Measurements from ENCODE around the gene DNAJC1.

The DNAJC1 gene

GRCh38 chr10:21964983-21965665 is 38.4 kb downstream of the DNAJC1 start:
- Histone ChIP-seq H3K27ac (ENCODE audit: insufficient read depth in 1 of 2, low read depth in 1 of 2, low read length in 2 of 2, poor library complexity in 1 of 2, severe bottlenecking in 2 of 2) (no peak overlapping the region), H3K4me1 (ENCODE audit: control extremely low read depth in 1 of 4, control insufficient read depth in 4 of 4, insufficient read depth in 4 of 4, low read length in 3 of 4) (no peaks in the 10 kb centered on the region), H3K9me3 (ENCODE audit: control extremely low read depth in 1 of 5, control insufficient read depth in 4 of 5, insufficient read depth in 2 of 5, low read depth in 1 of 5, low read length in 4 of 5) (peaks cover 0 to 12% (median 0%) of the 10 kb centered on the region in 5 experiments), H3K36me3 (ENCODE audit: control insufficient read depth in 4 of 4, insufficient read depth in 4 of 4, low read length in 3 of 4) (peaks cover 0 to 2% (median 0%) of the 10 kb centered on the region in 4 experiments), H3K4me3 (ENCODE audit: control insufficient read depth in 1 of 7, extremely low read depth in 1 of 7, insufficient read depth in 4 of 7, low read depth in 2 of 7, low read length in 6 of 7) (no peak overlapping the region), H3K27me3 (replicated peaks in 2 of 5; ENCODE audit: control insufficient read depth in 4 of 5, insufficient read depth in 5 of 5, low read length in 4 of 5) (no peaks in the 10 kb centered on the region)
- no peak for DNase-seq
- ChIA-PET CTCF (no interaction called here), POLR2A (no interaction called here)

- peaks cover 0 to 2% (median 0%) of the 10 kb centered on the region in 4 experiments for H3K36me3 ChIP-seq (ENCODE audit: control insufficient read depth in 4 of 4, insufficient read depth in 4 of 4, low read length in 3 of 4)
- no peak overlapping the region for H3K4me3 ChIP-seq (ENCODE audit: control insufficient read depth in 1 of 7, extremely low read depth in 1 of 7, insufficient read depth in 4 of 7, low read depth in 2 of 7, low read length in 6 of 7)
- no CpG with 5 or more reads among the region's 5 CpGs for WGBS (ENCODE audit: insufficient coverage)
- no peak for DNase-seq
- no peaks in the 10 kb centered on the region for H3K4me1 ChIP-seq (ENCODE audit: control extremely low read depth in 1 of 4, control insufficient read depth in 4 of 4, insufficient read depth in 4 of 4, low read length in 3 of 4)
- no peak overlapping the region for H3K27ac ChIP-seq (ENCODE audit: insufficient read depth in 1 of 2, low read depth in 1 of 2, low read length in 2 of 2, poor library complexity in 1 of 2, severe bottlenecking in 2 of 2)
- ChIA-PET POLR2A (no interaction called here), CTCF (no interaction called here)
- peaks cover 0 to 12% (median 0%) of the 10 kb centered on the region in 5 experiments for H3K9me3 ChIP-seq (ENCODE audit: control extremely low read depth in 1 of 5, control insufficient read depth in 4 of 5, insufficient read depth in 2 of 5, low read depth in 1 of 5, low read length in 4 of 5)
- no peaks in the 10 kb centered on the region for H3K27me3 ChIP-seq (replicated peaks in 2 of 5; ENCODE audit: control insufficient read depth in 4 of 5, insufficient read depth in 5 of 5, low read length in 4 of 5)
Observed at GRCh38 chr10:21962358-21962757, 41.2 kb downstream of the DNAJC1 start.

DNA sequence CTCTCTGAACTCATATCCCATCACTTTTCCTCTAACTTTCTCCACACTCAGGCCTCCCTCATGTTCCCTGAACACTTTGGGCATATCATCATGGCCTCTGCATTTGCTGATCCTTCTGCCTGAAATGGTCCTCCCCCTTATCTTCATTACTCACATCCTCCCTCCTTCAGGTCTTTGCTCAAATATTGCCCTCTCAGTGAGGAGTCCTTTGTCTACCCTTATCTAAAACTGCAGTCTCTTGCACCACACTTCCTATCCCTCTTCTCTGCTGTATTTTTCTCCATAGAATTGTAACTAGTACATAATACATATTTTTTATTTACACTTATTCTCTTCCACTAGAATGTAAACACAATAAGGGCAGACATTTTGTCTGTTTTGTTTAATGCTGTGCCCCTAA is 41.7 kb downstream of the DNAJC1 start:
- H3K4me3 ChIP-seq (ENCODE audit: control insufficient read depth in 1 of 7, extremely low read depth in 1 of 7, insufficient read depth in 4 of 7, low read depth in 2 of 7, low read length in 6 of 7): no peak overlapping the region

DNA sequence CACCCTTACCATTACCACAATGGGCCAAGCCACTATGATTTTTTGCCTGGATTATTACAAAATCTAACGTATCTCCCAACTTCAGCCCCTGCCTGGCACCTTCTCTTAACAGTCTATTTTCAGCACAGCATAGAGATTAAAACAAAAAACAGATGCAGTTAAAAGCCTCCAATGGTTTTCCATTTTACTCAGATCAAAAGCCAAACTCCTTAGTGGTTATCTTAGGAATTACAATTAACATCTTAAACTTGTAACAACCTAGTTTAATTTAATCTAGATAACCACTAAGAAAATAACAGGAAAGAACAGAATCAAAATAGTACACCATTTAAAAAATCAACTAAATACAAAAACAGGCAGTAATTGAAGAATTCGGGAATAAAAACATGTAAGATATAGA is 43.5 kb downstream of the DNAJC1 start:
- Histone ChIP-seq H3K36me3 (ENCODE audit: control insufficient read depth in 4 of 4, insufficient read depth in 4 of 4, low read length in 3 of 4) (no peaks in the 10 kb centered on the region), H3K4me3 (ENCODE audit: control insufficient read depth in 1 of 7, extremely low read depth in 1 of 7, insufficient read depth in 4 of 7, low read depth in 2 of 7, low read length in 6 of 7) (no peak overlapping the region), H3K27ac (ENCODE audit: insufficient read depth in 1 of 2, low read depth in 1 of 2, low read length in 2 of 2, poor library complexity in 1 of 2, severe bottlenecking in 2 of 2) (no peak overlapping the region), H3K27me3 (replicated peaks in 2 of 5; ENCODE audit: control insufficient read depth in 4 of 5, insufficient read depth in 5 of 5, low read length in 4 of 5) (no peaks in the 10 kb centered on the region), H3K9me3 (ENCODE audit: control extremely low read depth in 1 of 5, control insufficient read depth in 4 of 5, insufficient read depth in 2 of 5, low read depth in 1 of 5, low read length in 4 of 5) (peaks cover 0 to 3% (median 0%) of the 10 kb centered on the region in 5 experiments), H3K4me1 (ENCODE audit: control extremely low read depth in 1 of 4, control insufficient read depth in 4 of 4, insufficient read depth in 4 of 4, low read length in 3 of 4) (no peaks in the 10 kb centered on the region)
- ChIA-PET CTCF (no interaction called here), POLR2A (no interaction called here)
- DNase-seq: no peak
- 88% methylated on average over 1 of the region's 2 CpGs for WGBS (ENCODE audit: insufficient coverage)

More for the DNA sequence above, 41.7 kb downstream of the DNAJC1 start:
- no peaks in the 10 kb centered on the region for H3K27me3 ChIP-seq (replicated peaks in 2 of 5; ENCODE audit: control insufficient read depth in 4 of 5, insufficient read depth in 5 of 5, low read length in 4 of 5)
- peak in 2 of 3 donors; percentile 11 to 24 for DNase-seq
- H3K36me3 ChIP-seq (ENCODE audit: control insufficient read depth in 4 of 4, insufficient read depth in 4 of 4, low read length in 3 of 4): peaks cover 0 to 2% (median 0%) of the 10 kb centered on the region in 4 experiments
- ChIA-PET CTCF (no interaction called here), POLR2A (no interaction called here)
- H3K27ac ChIP-seq (ENCODE audit: insufficient read depth in 1 of 2, low read depth in 1 of 2, low read length in 2 of 2, poor library complexity in 1 of 2, severe bottlenecking in 2 of 2): no peak overlapping the region
- no peaks in the 10 kb centered on the region for H3K4me1 ChIP-seq (ENCODE audit: control extremely low read depth in 1 of 4, control insufficient read depth in 4 of 4, insufficient read depth in 4 of 4, low read length in 3 of 4)
- H3K9me3 ChIP-seq (ENCODE audit: control extremely low read depth in 1 of 5, control insufficient read depth in 4 of 5, insufficient read depth in 2 of 5, low read depth in 1 of 5, low read length in 4 of 5): peaks cover 0 to 12% (median 0%) of the 10 kb centered on the region in 5 experiments

GRCh38 chr10:21954690-21955089 is 48.8 kb downstream of the DNAJC1 start:
- Histone ChIP-seq H3K27ac (ENCODE audit: insufficient read depth in 1 of 2, low read depth in 1 of 2, low read length in 2 of 2, poor library complexity in 1 of 2, severe bottlenecking in 2 of 2) (no peak overlapping the region), H3K36me3 (ENCODE audit: control insufficient read depth in 4 of 4, insufficient read depth in 4 of 4, low read length in 3 of 4) (no peaks in the 10 kb centered on the region), H3K4me1 (ENCODE audit: control extremely low read depth in 1 of 4, control insufficient read depth in 4 of 4, insufficient read depth in 4 of 4, low read length in 3 of 4) (peaks cover 0 to 12% (median 4%) of the 10 kb centered on the region in 4 experiments), H3K27me3 (replicated peaks in 2 of 5; ENCODE audit: control insufficient read depth in 4 of 5, insufficient read depth in 5 of 5, low read length in 4 of 5) (no peaks in the 10 kb centered on the region), H3K9me3 (ENCODE audit: control extremely low read depth in 1 of 5, control insufficient read depth in 4 of 5, insufficient read depth in 2 of 5, low read depth in 1 of 5, low read length in 4 of 5) (no peaks in the 10 kb centered on the region), H3K4me3 (ENCODE audit: control insufficient read depth in 1 of 7, extremely low read depth in 1 of 7, insufficient read depth in 4 of 7, low read depth in 2 of 7, low read length in 6 of 7) (no peak overlapping the region)
- ChIA-PET POLR2A (no interaction called here), CTCF (interaction anchor here (0.6 kb wide), 1 partner anchor 461 kb away, joined by 3 read pairs; no protein-coding TSS in a partner anchor)
- no peak for DNase-seq
- no CpG with 5 or more reads among the region's 1 CpG for WGBS (ENCODE audit: insufficient coverage)

DNA sequence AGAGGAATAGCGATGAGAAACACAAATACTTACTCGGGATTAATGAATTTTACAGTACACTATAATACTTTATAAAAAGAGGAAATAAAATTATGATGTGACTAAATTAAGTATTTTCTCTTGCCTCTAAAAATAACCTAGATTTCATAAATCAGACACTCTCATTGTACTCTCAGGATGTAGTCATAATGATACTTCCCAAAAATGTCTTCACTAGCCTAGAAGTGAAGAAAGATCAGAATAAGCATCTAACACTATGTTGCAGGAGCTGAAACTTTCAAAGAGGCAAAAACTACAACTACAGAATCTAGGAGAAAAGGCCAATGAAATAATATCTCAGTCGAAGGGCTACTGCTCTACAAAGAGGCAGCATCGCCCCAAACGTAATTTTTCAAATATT is 49.4 kb downstream of the DNAJC1 start:
- ChIA-PET POLR2A (no interaction called here), CTCF (interaction anchor here (0.6 to 1.1 kb wide), 2 partner anchors 15 to 461 kb away, joined by 3 read pairs; no protein-coding TSS in a partner anchor)
- Histone ChIP-seq H3K27me3 (replicated peaks in 2 of 5; ENCODE audit: control insufficient read depth in 4 of 5, insufficient read depth in 5 of 5, low read length in 4 of 5) (no peaks in the 10 kb centered on the region), H3K27ac (ENCODE audit: insufficient read depth in 1 of 2, low read depth in 1 of 2, low read length in 2 of 2, poor library complexity in 1 of 2, severe bottlenecking in 2 of 2) (no peak overlapping the region), H3K4me3 (ENCODE audit: control insufficient read depth in 1 of 7, extremely low read depth in 1 of 7, insufficient read depth in 4 of 7, low read depth in 2 of 7, low read length in 6 of 7) (no peak overlapping the region), H3K9me3 (ENCODE audit: control extremely low read depth in 1 of 5, control insufficient read depth in 4 of 5, insufficient read depth in 2 of 5, low read depth in 1 of 5, low read length in 4 of 5) (no peaks in the 10 kb centered on the region), H3K4me1 (ENCODE audit: control extremely low read depth in 1 of 4, control insufficient read depth in 4 of 4, insufficient read depth in 4 of 4, low read length in 3 of 4) (peaks cover 0 to 12% (median 4%) of the 10 kb centered on the region in 4 experiments), H3K36me3 (ENCODE audit: control insufficient read depth in 4 of 4, insufficient read depth in 4 of 4, low read length in 3 of 4) (no peaks in the 10 kb centered on the region)
- peak in 2 of 3 donors; percentile 36 to 43 for DNase-seq
- no CpG with 5 or more reads among the region's 5 CpGs for WGBS (ENCODE audit: insufficient coverage)

GRCh38 chr10:21953585-21954057 is 49.9 kb downstream of the DNAJC1 start:
- ChIA-PET CTCF (interaction anchor here (1.1 kb wide), 1 partner anchor 15 kb away, joined by 3 read pairs; no protein-coding TSS in a partner anchor), POLR2A (no interaction called here)
- H3K36me3 ChIP-seq (ENCODE audit: control insufficient read depth in 4 of 4, insufficient read depth in 4 of 4, low read length in 3 of 4): no peaks in the 10 kb centered on the region
- peaks cover 0 to 12% (median 4%) of the 10 kb centered on the region in 4 experiments for H3K4me1 ChIP-seq (ENCODE audit: control extremely low read depth in 1 of 4, control insufficient read depth in 4 of 4, insufficient read depth in 4 of 4, low read length in 3 of 4)
- peak; percentile 47 to 73 (median 70) for DNase-seq
- no CpG with 5 or more reads among the region's 1 CpG for WGBS (ENCODE audit: insufficient coverage)
- H3K27ac ChIP-seq (ENCODE audit: insufficient read depth in 1 of 2, low read depth in 1 of 2, low read length in 2 of 2, poor library complexity in 1 of 2, severe bottlenecking in 2 of 2): no peak overlapping the region
- H3K9me3 ChIP-seq (ENCODE audit: control extremely low read depth in 1 of 5, control insufficient read depth in 4 of 5, insufficient read depth in 2 of 5, low read depth in 1 of 5, low read length in 4 of 5): no peaks in the 10 kb centered on the region
- no peak overlapping the region for H3K4me3 ChIP-seq (ENCODE audit: control insufficient read depth in 1 of 7, extremely low read depth in 1 of 7, insufficient read depth in 4 of 7, low read depth in 2 of 7, low read length in 6 of 7)
- H3K27me3 ChIP-seq (replicated peaks in 2 of 5; ENCODE audit: control insufficient read depth in 4 of 5, insufficient read depth in 5 of 5, low read length in 4 of 5): no peaks in the 10 kb centered on the region
